ENCODE measurements around the gene ZNF473.

- TF ChIP-seq CTCF (conservative IDR thresholded peaks at IDR 0.05 in 1 of 2, IDR thresholded peaks at IDR 0.05 in 1 of 2; ENCODE audit: low read depth in 1 of 2, low read length in 2 of 2) (no peak), EZH2 (IDR thresholded peaks at IDR 0.05; ENCODE audit: low read length, missing control alignments) (no peak)
Measured at GRCh38 chr19:50036908-50037307, 11.1 kb downstream of the ZNF473 start.
